ENCODE results near the gene CDH4.

CDH4 gene

GRCh38 chr20:61373956-61374545, 122.0 kb downstream of the CDH4 start:
- no peak overlapping the region for H3K27ac ChIP-seq
- DNase-seq (ENCODE audit: low read depth, low spot score): no peak

- DNase-seq (ENCODE audit: low read depth, low spot score): no peak
- H3K27ac ChIP-seq: no peak overlapping the region
These were observed 124.6 kb downstream of the CDH4 start for GRCh38 chr20:61376541-61377240.

GRCh38 chr20:61378694-61379355, 126.8 kb downstream of the CDH4 start:
- DNase-seq (ENCODE audit: low read depth, low spot score): no peak
- no peak overlapping the region for H3K27ac ChIP-seq

- no peak overlapping the region for H3K27ac ChIP-seq
- no peak for DNase-seq (ENCODE audit: low read depth, low spot score)
These were observed 128.0 kb downstream of the CDH4 start for GRCh38 chr20:61379898-61380544.

DNA sequence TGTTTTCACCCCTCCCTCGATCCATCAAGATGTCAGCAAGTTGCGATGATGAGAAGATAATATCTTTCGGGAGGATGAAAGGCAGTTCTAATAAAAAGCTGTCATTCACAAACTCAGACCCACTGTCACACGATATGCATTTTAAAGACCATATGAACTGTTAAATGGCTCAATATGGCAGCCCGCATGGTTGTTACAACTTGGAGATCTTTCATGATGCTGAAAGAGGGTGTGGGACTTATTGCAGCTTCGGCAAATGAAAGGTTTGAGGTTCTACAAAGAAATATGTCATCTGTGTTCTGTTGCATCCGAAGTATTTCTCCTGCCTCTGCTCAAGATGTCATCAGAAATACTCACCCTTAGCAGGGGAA, 128.5 kb downstream of the CDH4 start:
- no peak overlapping the region for H3K27ac ChIP-seq

DNA sequence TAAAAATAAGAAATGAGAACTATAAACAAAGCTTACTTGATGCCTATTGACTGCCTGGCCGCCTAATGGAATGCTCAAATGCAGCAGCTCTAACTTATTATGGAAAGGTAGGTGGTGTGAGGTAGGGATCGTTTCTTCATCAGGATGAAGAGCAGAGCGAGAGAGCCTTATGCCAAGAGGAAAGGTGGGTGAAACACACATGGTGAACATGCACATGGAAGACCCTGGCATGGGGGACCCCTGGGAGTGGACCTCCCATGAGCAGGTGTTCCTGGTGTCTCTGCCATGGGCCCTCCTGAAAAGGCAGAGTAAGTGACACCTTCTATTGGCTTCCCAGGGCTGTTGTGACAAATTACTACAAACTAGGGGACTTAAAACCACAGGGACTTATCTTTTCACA, 130.1 kb downstream of the CDH4 start:
- DNase-seq (ENCODE audit: low read depth, low spot score): no peak
- H3K27ac ChIP-seq: no peak overlapping the region

More for the DNA sequence above, 128.5 kb downstream of the CDH4 start:
- DNase-seq (ENCODE audit: low read depth, low spot score): no peak

DNA sequence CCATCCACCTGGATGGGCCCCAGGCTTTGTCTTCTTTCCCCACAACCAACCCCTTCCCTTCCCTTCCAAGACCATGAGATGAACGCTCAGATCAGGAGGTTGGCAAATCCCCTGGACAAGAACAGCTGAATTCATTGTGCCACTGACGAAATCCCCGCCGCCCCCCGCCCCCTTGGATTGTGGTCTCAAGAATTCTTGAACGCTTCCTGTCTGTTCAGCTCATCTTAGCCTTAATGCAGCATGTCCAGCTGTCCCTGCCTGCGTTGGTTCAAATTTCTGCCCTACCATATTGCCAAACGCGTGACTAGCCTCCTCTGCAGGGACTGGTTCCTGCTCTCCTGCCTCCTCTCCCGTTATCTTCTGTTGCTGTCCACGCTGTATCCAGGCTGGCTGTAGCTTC, 133.2 kb downstream of the CDH4 start:
- no peak overlapping the region for H3K27ac ChIP-seq
- DNase-seq (ENCODE audit: low read depth, low spot score): no peak

DNA sequence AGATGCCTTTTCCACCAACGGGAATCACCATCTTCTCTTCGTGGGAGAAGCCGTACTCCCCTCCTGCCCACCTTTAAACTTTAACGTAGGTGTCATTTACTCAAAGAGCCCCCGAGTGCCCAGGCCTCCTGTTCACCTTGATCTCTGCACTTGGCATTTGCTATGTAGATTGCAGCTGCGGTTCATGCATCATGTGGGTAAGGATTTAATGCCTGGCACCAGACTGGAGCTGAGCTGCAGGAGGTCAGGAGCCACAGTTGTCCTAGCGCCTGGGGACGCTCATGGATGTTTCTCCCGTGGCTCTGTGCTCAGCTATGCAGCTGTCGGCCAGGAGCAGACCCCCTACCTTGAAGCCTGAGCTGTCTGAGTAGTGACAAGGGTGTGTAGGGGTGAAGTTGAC, 133.7 kb downstream of the CDH4 start:
- no peak for DNase-seq (ENCODE audit: low read depth, low spot score)
- H3K27ac ChIP-seq: no peak overlapping the region

DNA sequence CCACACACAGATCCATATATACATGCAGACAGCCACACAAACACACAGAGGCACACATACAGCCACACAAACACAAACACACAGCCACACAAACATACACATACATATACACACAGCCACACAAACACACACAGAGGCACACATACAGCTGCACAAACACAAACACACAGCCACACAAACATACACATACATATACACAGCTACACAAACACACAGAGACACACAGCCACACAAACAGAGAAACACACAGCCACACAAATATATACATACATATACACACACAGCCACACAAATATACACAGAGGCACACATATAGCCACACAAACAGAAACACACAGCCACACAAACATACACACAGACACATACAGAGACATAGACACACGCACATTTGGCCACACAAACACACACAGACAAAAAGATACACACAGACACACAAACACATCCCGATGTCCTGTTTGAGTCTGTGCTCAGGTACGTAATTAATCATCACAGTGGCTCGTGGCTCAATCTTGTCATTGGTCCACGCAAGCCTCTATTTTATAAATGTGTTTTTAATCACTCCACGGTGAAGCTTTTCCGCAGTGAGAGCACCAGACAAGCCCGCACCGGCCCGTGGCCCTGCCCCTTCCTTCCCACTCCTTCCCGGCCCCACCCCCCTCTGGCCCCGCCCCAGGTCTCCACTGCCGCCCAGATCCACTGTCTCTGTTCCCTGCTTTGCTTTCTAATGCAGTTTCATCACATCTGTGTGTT, 135.3 kb downstream of the CDH4 start:
- H3K27ac ChIP-seq: no peak overlapping the region
- DNase-seq (ENCODE audit: low read depth, low spot score): peak; percentile 51

- H3K27ac ChIP-seq: no peak overlapping the region
These were observed 135.9 kb downstream of the CDH4 start for GRCh38 chr20:61387954-61388348.

DNA sequence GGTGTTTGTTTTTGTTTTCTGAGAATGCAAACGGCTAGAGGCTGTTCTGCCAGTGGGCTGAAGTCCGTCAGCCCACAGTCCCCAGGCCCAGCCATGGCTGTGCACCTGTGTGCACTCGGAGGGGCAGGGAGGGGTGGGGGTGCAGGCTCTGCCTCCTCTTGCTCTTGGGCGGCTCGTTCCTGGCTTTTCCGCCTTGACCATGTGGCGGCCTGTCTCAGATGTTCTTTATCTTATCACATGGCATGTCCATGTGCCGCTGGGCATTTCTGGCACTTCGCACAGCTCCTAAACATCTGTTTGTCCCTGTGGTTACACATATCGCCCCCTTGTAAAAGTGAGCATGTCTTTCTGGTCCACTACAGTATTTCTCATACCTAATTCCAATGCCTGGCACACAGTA, 137.0 kb downstream of the CDH4 start:
- DNase-seq (ENCODE audit: low read depth, low spot score): no peak
- H3K27ac ChIP-seq: no peak overlapping the region

More at GRCh38 chr20:61387954-61388348, 135.9 kb downstream of the CDH4 start:
- no peak for DNase-seq (ENCODE audit: low read depth, low spot score)

GRCh38 chr20:61391185-61391584, 139.1 kb downstream of the CDH4 start:
- DNase-seq (ENCODE audit: low read depth, low spot score): no peak
- H3K27ac ChIP-seq: peak overlapping the region; percentile 13

DNA sequence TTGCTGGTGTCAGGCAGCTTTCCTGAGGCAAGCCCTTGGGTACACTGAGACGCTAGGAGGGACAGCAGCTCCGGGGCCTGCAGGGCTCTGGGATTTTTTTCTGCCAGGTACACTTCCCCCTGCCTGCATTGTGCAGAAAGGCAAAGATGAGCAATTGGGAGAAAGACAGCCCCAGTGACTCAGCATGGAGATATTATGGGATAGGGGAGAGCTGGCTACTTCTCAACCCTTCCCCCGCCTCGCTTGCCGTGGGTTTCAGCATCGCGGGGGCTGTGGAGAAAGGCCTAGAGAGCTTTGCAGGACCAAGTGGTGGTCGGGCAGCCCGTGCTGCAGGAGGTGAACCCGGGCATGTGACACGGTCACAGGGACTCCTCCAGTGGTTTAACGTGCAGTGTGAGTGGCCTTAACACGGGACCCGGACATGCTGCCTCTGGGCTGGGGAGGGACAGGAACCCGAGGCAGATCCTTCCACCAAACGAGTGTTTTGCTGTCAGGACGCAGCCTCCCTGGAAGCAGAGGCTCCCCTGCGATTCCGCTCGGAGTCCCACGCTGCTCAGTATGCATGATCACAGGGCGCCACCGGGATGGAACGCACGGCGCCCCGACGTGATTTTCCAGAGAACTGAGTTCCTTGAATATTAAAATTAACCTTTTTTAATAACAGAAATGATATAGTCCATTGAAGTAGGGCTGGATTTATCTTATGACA, 139.9 kb downstream of the CDH4 start:
- no peak for DNase-seq (ENCODE audit: low read depth, low spot score)
- H3K27ac ChIP-seq: peak overlapping the region; percentile 13

DNA sequence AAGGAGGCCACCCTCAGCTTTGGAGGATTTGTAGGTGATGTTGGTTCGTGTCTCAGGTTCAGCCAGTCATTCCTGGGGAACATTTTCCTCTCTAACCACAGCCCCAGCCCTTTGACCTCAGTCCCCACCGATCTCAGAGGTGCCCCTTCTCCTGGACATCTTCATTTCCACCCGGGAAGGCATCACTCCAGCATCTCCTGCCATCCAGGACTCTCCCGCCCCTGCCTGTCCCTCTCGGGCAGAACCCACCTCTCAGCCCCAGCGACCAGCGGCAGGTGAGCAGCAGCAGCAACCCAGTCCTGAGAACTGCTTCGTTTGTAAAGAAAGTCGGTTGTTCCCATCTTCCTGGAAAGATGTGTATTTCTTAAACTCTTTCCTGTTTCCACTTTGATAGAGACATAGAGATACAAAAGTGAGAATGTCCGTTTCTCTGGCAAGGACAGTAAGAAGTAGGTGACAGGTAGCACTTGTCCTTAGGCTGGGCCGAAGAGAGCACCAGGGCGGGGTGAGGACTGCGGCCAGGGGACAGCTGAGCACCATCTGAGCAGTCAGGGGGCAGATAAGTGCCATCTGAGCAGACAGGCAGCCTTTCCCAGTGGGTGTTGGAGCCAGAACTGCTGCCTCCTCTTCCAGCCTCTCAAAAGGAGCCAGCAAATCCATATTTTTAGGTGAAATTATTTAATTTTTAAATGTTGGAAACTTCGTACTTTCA, 142.2 kb downstream of the CDH4 start:
- no peak for DNase-seq (ENCODE audit: low read depth, low spot score)
- H3K27ac ChIP-seq: no peak overlapping the region

DNA sequence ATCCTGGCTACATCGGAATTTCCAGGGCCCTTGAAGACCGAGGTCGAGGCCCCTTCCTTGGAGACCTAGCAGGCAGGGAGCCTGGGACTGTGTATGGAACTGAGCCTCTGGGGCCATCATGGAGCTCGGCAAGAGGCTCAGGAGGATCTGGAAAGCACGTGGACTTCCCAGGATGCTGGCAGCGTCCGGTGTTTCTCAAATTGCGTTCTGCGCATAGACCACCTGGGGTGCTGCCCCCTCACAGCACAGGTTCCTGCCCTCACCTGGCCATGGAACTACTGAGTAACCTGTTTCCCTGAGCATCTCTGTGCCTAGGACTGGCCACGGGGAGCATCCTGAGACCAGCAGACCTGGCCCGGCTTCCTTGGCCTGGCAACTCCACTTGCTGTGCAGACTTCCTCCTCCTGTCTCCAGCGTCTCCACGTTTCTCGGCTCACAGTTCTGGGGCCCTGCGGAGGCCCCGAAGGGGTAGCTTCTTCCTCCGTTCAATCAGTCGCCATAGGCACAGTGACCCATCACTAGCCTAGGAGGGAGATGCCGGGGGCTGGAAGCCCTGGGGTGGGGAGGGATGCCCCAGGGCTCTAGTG, 144.3 kb downstream of the CDH4 start:
- no peak overlapping the region for H3K27ac ChIP-seq
- DNase-seq (ENCODE audit: low read depth, low spot score): no peak

GRCh38 chr20:61397146-61397545, 145.1 kb downstream of the CDH4 start:
- no peak overlapping the region for H3K27ac ChIP-seq
- DNase-seq (ENCODE audit: low read depth, low spot score): no peak

DNA sequence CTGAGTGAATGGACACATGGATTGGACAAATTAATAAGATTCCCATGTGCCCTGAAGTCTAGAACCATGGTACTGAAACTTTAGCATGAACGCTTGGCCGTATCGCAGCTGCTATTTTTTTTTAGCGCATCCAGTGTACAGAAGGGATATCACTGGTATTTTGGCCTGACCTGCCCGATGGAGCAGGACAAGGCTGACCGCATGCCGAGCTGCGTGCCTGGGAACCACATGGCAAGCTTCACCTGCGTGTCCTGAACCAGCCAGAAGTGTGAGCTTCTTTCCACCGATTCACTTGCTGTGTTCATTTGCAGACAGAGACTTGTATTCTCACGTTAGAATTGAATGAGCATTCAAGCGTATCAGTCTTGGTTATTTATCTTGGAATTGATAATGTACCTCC, 145.7 kb downstream of the CDH4 start:
- no peak for DNase-seq (ENCODE audit: low read depth, low spot score)
- H3K27ac ChIP-seq: no peak overlapping the region

DNA sequence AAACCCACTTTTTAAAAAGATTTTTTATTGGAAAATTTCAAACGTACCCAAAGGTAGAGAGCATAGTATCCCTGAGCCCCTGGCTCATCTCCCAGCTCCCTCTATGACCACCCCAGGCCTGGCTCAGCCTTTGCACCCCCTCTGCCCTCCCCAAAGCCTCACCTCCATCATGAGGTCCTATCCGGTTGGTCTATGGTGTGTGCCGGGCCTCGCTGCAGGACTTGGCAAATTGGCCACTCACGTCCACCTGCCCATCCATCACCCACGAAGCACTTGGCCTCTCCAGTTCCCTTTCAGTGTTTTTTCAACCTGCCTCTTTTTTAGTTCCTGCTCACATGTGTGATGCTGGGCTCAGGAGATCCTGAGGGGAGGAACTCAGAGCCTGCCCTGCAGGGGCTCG, 147.4 kb downstream of the CDH4 start:
- DNase-seq (ENCODE audit: low read depth, low spot score): no peak
- H3K27ac ChIP-seq: no peak overlapping the region

DNA sequence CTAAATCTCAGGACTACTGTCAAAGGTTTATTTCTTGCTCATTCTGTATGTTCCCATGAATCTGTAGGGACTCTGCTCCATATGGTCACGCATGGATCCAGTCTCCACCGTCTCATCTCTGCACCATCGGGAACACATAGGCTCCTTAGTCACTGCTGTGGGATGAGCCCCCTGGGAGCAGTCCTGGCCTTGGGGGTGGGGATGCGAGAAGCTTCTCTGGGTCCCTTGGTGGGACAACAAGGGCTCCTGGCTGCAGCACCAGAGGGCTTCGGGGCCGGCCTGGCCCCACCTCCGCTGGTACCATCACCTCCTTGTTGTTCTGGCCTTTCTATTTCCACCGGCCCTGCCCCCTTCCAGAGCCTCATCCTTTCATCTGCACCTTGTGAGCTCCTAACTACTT, 148.4 kb downstream of the CDH4 start:
- no peak for DNase-seq (ENCODE audit: low read depth, low spot score)

More for the DNA sequence above, 148.4 kb downstream of the CDH4 start:
- no peak overlapping the region for H3K27ac ChIP-seq
